UCSD-AML1 (cell line): ENCODE results near the gene CREB3L2.
"Not testable (repeated sequence)": the region's sequence is repeated elsewhere in the genome, so short reads cannot be mapped to it uniquely, and the experiment has no call there.

ENCODE experiments used
- DNase-seq: peaks from one replicate; lab custom pipeline; 2025; ENCODE audit not compliant: unreplicated experiment; lab: John Stamatoyannopoulos, UW

Gene CREB3L2

GRCh38 chr7:137989590-137989989 lies 12.3 kb downstream of the CREB3L2 start:
- no peak for DNase-seq

- DNase-seq = no peak
Measured at GRCh38 chr7:137989094-137989493, 12.8 kb downstream of the CREB3L2 start.

DNA sequence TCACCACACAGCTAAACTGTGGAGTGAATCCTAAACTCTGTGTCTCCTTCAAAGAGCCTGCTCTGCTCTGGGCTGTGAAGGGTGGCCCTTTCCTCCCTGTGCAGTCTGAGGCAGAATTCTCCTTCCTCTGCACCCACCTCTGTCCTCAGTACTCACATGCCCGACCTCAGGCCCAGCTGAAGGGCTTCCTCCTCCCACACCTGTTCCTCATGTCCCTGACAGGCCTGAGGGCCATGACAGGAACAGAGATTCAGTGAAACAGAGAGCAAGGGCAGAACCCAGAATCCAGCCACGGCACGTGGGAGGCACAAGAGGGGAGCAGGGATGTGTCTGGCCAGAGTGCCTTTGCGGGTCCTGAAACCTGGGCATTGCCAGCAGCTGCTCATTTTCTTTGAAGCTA lies 13.9 kb downstream of the CREB3L2 start:
- no peak for DNase-seq

- DNase-seq = no peak
Measured at GRCh38 chr7:137987563-137987962, 14.3 kb downstream of the CREB3L2 start.

GRCh38 chr7:137987018-137987349 lies 14.9 kb downstream of the CREB3L2 start:
- no peak for DNase-seq

- no peak for DNase-seq
Measured at GRCh38 chr7:137986252-137987017, 15.5 kb downstream of the CREB3L2 start.

- DNase-seq = no peak
Measured at GRCh38 chr7:137985897-137986251, 16.0 kb downstream of the CREB3L2 start.

GRCh38 chr7:137985253-137985896 lies 16.5 kb downstream of the CREB3L2 start:
- DNase-seq = no peak

- no peak for DNase-seq
Measured at GRCh38 chr7:137984181-137985041, 17.5 kb downstream of the CREB3L2 start.

DNA sequence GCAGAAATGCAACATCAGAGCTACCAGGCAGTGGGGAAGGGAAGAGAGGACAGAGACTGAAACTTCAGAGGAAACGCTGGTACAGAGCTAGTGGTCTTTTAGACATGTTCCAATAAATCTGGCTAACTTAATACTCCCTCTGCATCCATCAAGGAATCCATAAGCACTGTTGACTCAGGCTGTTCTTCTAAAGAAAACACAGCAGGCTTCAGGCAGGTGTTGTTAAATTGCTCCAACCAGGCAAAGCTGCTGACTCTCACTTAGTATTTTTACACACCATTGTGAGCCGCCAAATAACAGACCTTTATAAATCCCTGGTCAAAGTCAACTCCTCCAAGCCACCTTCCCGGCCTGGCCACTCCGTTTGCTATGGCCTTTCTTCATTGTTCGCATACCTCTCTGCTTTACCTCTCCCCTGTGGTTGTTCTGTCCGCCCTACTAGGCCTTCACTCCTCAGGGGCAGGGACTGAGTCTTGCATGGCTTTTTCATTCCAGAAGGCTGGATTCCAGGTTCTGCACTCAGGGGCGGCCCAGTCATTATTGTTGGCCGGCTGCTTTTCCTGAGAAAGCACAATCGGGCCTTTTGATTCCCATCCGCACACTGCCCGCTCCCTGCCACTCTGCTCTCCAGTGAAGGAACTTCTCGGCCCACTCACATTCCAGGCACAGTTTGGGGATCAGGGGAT lies 18.4 kb downstream of the CREB3L2 start:
- DNase-seq = no peak

GRCh38 chr7:137982394-137982793 lies 19.5 kb downstream of the CREB3L2 start:
- DNase-seq = not testable (repeated sequence)

DNA sequence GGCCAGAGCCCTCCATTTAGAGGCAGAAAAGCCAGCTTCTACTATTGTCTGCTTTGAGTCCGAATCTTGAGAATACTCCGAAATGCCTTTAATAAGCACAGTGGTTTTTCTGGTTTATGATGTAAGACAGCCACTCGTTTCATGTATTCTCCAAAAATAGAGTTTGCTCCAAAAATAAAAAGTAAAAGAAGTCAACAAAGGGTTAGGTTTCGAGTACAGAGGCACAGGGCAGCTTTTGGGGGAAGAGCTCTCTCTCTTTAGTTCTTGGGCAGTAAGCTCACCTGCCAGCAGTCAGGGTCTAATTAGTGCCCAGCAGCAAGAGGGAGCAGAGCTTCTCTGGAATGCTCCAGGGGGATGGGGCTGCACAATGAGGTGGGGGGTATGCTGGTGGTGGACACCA lies 20.2 kb downstream of the CREB3L2 start:
- DNase-seq = no peak

DNA sequence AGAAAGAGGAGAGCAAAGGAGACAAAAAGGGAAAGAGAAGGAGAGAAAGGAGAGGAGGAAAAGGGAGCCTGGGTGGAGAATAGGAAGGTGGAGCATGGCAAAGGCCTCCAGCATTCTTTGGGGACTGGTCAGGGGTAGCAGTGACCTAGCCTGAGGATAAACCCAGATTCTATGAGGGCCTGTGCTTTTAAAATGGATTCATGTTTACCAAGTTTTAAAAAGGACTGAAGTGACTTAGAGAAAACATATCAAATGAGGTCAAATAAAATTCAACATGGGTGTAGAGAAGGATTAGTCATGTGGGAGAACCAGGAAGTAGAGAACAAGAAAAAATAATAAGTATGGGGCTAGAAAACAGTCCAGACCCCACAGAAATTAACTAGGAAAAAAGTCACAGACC lies 20.7 kb downstream of the CREB3L2 start:
- no peak for DNase-seq

DNA sequence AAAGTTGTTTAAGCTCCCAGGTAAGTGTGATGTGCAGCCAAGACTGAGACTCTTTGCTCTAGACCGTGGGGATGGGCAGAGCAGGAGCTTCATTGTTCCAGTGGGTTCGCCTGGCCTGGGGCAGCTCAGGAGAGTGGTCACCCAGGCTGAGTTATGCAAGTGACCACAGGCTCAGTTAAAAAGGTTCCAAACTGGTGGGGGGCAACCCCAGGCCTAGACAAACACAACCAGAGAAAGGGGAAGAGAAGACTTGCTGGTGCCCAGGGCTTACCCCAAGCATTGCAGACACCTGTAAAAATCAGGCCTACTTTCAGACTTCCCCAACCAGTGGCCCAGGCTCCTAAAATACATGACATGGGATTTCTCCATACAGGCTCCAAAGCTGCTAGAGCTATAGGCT lies 21.6 kb downstream of the CREB3L2 start:
- DNase-seq = no peak

DNA sequence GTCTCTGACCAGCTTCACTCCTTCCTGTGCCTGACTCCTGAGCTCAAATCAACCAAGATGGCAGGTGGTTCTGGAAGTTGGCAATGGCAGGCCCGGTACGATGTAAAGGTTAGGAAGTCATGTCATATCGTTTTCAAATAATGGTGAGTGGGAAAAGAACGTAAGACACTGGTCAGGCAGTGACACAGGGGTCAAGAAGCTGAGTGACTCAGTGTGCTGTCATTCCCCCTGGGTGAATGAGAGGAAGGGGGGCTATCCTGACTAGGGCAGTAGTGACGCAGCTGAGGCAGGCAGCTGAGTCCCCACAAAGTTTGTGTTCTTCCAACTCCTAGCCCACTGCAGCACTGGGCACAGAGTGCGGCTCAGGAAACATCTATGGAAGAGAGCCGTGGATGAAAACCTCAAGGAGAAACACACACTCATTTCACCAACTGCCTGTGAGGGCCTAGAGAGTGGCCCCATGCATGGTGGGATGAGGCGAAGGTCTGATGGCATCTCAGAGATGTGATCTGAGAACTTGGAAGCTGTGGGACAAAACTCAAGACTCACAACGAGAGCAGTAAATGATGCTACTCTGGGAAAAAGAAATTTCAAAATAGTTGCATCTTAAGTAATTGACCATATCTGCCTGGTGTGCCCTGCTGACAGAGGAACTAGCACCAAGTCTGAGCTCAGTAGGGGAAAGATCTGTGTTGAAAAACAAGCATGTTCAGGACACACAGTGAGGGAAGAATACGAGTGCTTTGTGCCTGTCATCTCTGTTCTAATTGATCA lies 23.2 kb downstream of the CREB3L2 start:
- DNase-seq = no peak

- DNase-seq = no peak
Measured at GRCh38 chr7:137977173-137977572, 24.7 kb downstream of the CREB3L2 start.

GRCh38 chr7:137976696-137977095 lies 25.2 kb downstream of the CREB3L2 start:
- DNase-seq = no peak

- no peak for DNase-seq
Measured at GRCh38 chr7:137976232-137976631, 25.7 kb downstream of the CREB3L2 start.

DNA sequence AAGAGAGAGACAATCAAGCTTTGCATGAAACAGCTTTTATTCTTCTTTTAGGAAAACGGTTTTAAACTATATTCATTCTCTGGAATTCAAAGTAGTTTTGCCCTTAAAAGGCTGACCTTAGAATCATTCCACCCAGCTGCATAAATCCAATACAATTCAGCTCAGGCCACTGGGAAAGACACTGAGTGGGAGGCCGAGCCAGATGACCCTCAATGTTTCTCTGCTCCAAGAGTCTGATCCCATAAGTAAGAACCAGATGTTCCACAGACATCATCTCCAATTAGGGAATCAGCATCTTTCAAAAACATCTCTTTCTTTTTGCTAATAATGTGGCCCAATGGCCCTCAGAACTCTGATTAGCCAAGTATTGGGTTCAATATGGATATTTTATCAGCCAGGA lies 26.1 kb downstream of the CREB3L2 start:
- DNase-seq = no peak

- DNase-seq = no peak
Measured at GRCh38 chr7:137975221-137975620, 26.7 kb downstream of the CREB3L2 start.

DNA sequence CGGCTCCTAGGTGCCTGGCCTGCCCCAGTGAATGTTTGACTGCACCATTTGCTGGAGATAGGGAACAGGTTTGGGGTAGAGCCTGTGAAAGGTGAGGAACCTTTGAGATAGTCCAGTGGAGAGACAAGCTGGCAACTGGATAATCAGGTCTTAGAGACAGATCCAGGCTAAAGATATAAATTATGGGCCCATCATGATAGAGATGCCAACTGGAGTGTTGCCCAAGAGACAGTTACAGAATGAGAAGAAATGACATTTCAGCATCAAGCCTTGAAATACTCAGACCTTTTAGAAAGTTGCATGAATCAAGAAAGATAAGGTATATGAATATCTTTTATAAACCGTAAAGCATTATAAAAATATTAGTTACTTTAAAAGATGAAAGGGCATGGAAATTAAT lies 27.1 kb downstream of the CREB3L2 start:
- DNase-seq = no peak
